NCI-H187 treated with DMSO at 0.1 percent for 48 hours (cell line): ENCODE data around the gene LDLRAD3.

ENCODE experiments used
- DNase-seq: peaks from one replicate; lab custom pipeline; 2025; lab: John Stamatoyannopoulos, UW

LDLRAD3 gene

GRCh38 chr11:36274414-36274813 lies 330.6 kb downstream of the LDLRAD3 start:
- DNase-seq: no peak

GRCh38 chr11:36278531-36279282 lies 334.8 kb downstream of the LDLRAD3 start:
- DNase-seq: no peak

GRCh38 chr11:36280531-36280930 lies 336.7 kb downstream of the LDLRAD3 start:
- DNase-seq: no peak
